ENCODE measurements around the gene BMPR1B.

DNA sequence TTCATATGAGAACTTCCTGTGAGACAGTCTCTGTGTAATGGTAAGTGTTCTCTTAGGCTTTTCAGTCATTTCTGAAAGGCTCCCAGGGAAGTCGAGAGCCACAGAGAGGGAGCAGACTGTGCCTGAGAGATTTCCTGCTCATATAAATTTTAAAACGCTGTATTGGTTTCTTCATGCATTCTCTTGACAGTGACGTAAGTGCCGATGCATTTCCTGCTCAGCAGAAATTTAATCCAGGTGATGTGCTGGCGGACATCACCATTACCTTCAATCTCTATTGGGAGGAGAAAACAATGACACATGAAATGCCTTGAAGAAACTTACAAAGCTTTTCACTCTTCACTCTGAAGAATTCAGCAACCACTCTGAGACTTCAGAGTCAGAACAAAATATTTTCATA is 383.6 kb downstream of the BMPR1B start:
- no peak for TF ChIP-seq CTCF (IDR thresholded peaks at IDR 0.05; ENCODE audit: borderline replicate concordance, extremely low read depth, low read length, poor library complexity, severe bottlenecking)
- TF ChIP-seq EZH2 (IDR thresholded peaks at IDR 0.05; ENCODE audit: borderline replicate concordance, low read depth, low read length, severe bottlenecking): no peak

All from DND-41 (cell line).